Measurements from ENCODE around the gene PTTG1IP. TPM values are rescaled to one million over a fixed set of nuclear protein-coding genes. Genes with fewer than 3 reads are reported as not detected.

Gene PTTG1IP
- total and polyA plus RNA-seq, 3 experiments from 2014 or later, result 48.2 to 69.8 (median 50.8) TPM

DNA sequence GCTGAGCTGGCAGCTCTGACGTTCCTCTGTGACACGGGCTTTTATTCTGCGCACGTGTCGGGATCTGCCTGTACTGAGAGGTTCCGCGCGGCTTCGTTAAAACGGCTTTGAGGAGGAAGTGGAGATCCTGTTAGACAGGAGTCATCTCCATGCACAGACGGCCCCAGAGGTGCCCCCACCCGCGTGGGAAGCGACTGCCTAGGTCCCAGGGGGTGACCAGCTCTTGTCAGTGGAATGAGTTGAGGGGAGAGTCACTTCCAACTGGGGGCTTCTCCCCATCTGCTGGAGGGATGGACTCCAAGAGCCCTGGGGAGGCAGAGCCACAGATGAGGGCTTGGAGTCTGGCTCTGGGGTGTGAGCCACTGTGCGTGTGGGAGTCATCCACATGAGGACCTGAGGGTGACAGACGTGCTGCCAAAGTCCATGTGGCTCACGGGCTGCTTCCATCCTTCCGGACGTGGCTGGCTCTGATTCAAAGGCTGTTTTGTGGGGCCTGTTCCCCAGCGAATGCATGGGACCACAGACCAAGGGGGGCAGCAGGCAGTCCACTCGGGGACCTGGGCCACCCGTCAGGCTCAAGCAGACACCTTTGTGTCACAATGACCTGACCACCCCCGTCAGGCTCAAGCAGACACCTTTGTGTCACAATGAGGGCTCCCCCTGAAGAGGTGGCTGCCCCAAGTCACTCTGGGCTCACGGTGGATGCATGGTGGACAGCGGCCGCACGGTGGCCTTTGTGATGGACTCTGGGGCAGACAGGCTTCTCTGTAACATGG, 26.8 kb downstream of the PTTG1IP start:
- H3K4me1 ChIP-seq (ENCODE audit: insufficient read depth, low read length), result peaks cover 32% of the 10 kb centered on the region
- peaks cover 21% of the 10 kb centered on the region for H3K36me3 ChIP-seq (ENCODE audit: insufficient read depth, low read length)
- no peaks in the 10 kb centered on the region for H3K9me3 Mint-ChIP-seq
- CTCF ChIA-PET, result interaction anchor here (1.2 to 1.5 kb wide), 4 partner anchors 27 to 282 kb away, joined by 3 to 4 read pairs (median 3); partner anchors contain the start of gene PTTG1IP
- POLR2A ChIA-PET, result interaction anchor here (1.2 kb wide), 1 partner anchor 27 kb away, joined by 4 read pairs; the partner anchor contains the start of gene PTTG1IP
- peak overlapping the region; percentile 51 for H3K4me3 ChIP-seq (ENCODE audit: low read length)
- no peaks in the 10 kb centered on the region for H3K9me3 ChIP-seq (ENCODE audit: low read length)
- no peak overlapping the region for H3K27ac ChIP-seq (ENCODE audit: low read depth, low read length)
- H3K4me1 Mint-ChIP-seq, result peaks cover 9 to 18% (median 9%) of the 10 kb centered on the region in 3 donors
- H3K36me3 Mint-ChIP-seq, result peaks cover 0 to 29% (median 7%) of the 10 kb centered on the region in 3 donors
- H3K4me3 Mint-ChIP-seq, result peak overlapping the region in 5 of 7 donors; percentile 16 to 68 (median 37)
- peaks cover 4 to 6% of the 10 kb centered on the region in 2 donors for H3K27me3 Mint-ChIP-seq
- peak in 1 of 5 donors; percentile 44 for DNase-seq
- no peaks in the 10 kb centered on the region for H3K27me3 ChIP-seq (ENCODE audit: insufficient read depth, low read length, poor library complexity, severe bottlenecking)
- peak overlapping the region in 6 of 8 donors; percentile 30 to 63 (median 51) for H3K27ac Mint-ChIP-seq

DNA sequence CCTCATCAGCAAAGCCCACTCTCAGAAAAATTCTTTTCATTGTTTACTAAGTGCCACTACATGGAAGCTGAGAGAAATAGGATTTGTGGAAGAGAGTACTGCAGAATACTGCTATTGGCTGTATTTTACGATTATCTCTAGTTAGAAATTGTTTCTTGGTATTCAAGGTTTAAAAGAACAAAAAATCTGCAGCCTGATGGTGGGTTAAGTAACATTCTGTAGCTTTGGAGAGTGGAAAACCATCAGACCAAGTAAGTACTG, 27.3 kb downstream of the PTTG1IP start:
- H3K4me1 Mint-ChIP-seq, result peaks cover 7 to 18% (median 9%) of the 10 kb centered on the region in 3 donors
- Histone ChIP-seq H3K4me3 (ENCODE audit: low read length) (peak overlapping the region; percentile 51), H3K27me3 (ENCODE audit: insufficient read depth, low read length, poor library complexity, severe bottlenecking) (no peaks in the 10 kb centered on the region), H3K27ac (ENCODE audit: low read depth, low read length) (peak overlapping the region; percentile 33), H3K9me3 (ENCODE audit: low read length) (no peaks in the 10 kb centered on the region), H3K36me3 (ENCODE audit: insufficient read depth, low read length) (peaks cover 18% of the 10 kb centered on the region), H3K4me1 (ENCODE audit: insufficient read depth, low read length) (peaks cover 27% of the 10 kb centered on the region)
- no peaks in the 10 kb centered on the region for H3K9me3 Mint-ChIP-seq
- POLR2A ChIA-PET, result interaction anchor here (1.2 kb wide), 1 partner anchor 28 kb away, joined by 4 read pairs; the partner anchor contains the start of gene PTTG1IP
- peaks cover 0 to 24% (median 6%) of the 10 kb centered on the region in 3 donors for H3K36me3 Mint-ChIP-seq
- H3K27me3 Mint-ChIP-seq, result peaks cover 6 to 10% of the 10 kb centered on the region in 2 donors
- DNase-seq, result no peak
- CTCF ChIA-PET, result interaction anchor here (1.2 to 1.5 kb wide), 4 partner anchors 27 to 283 kb away, joined by 3 to 4 read pairs (median 3); partner anchors contain the start of gene PTTG1IP
- peak overlapping the region; percentile 16 to 85 (median 54) for H3K4me3 Mint-ChIP-seq
- H3K27ac Mint-ChIP-seq, result peak overlapping the region in 7 of 8 donors; percentile 26 to 63 (median 45)

GRCh38 chr21:44845418-44846223, 27.9 kb downstream of the PTTG1IP start:
- peak overlapping the region in 5 of 8 donors; percentile 26 to 63 (median 38) for H3K27ac Mint-ChIP-seq
- H3K4me3 Mint-ChIP-seq, result peak overlapping the region; percentile 16 to 85 (median 54)
- H3K9me3 Mint-ChIP-seq, result no peaks in the 10 kb centered on the region

GRCh38 chr21:44844256-44844655, 29.2 kb downstream of the PTTG1IP start:
- H3K27me3 ChIP-seq (ENCODE audit: insufficient read depth, low read length, poor library complexity, severe bottlenecking), result no peaks in the 10 kb centered on the region
- H3K9me3 ChIP-seq (ENCODE audit: low read length), result no peaks in the 10 kb centered on the region
- Mint-ChIP-seq H3K36me3 (peaks cover 0 to 5% (median 3%) of the 10 kb centered on the region in 3 donors), H3K4me1 (peaks cover 7 to 18% (median 9%) of the 10 kb centered on the region in 3 donors), H3K27me3 (peaks cover 6 to 20% of the 10 kb centered on the region in 2 donors), H3K27ac (no peak overlapping the region), H3K9me3 (no peaks in the 10 kb centered on the region), H3K4me3 (peak overlapping the region in 1 of 7 donors; percentile 68)
- H3K27ac ChIP-seq (ENCODE audit: low read depth, low read length), result no peak overlapping the region
- ChIA-PET POLR2A (no interaction called here), CTCF (no interaction called here)
- H3K36me3 ChIP-seq (ENCODE audit: insufficient read depth, low read length), result no peaks in the 10 kb centered on the region
- no peak overlapping the region for H3K4me3 ChIP-seq (ENCODE audit: low read length)
- DNase-seq, result no peak
- H3K4me1 ChIP-seq (ENCODE audit: insufficient read depth, low read length), result peaks cover 20% of the 10 kb centered on the region

More at GRCh38 chr21:44845418-44846223, 27.9 kb downstream of the PTTG1IP start:
- H3K4me1 ChIP-seq (ENCODE audit: insufficient read depth, low read length), result peaks cover 21% of the 10 kb centered on the region
- Mint-ChIP-seq H3K4me1 (peaks cover 7 to 18% (median 9%) of the 10 kb centered on the region in 3 donors), H3K27me3 (peaks cover 6 to 13% of the 10 kb centered on the region in 2 donors), H3K36me3 (peaks cover 0 to 19% (median 3%) of the 10 kb centered on the region in 3 donors)
- peak overlapping the region; percentile 33 for H3K27ac ChIP-seq (ENCODE audit: low read depth, low read length)
- H3K4me3 ChIP-seq (ENCODE audit: low read length), result peak overlapping the region; percentile 51
- H3K36me3 ChIP-seq (ENCODE audit: insufficient read depth, low read length), result peaks cover 13% of the 10 kb centered on the region
- POLR2A ChIA-PET, result interaction anchor here (1.2 kb wide), 1 partner anchor 28 kb away, joined by 4 read pairs; the partner anchor contains the start of gene PTTG1IP
- no peaks in the 10 kb centered on the region for H3K27me3 ChIP-seq (ENCODE audit: insufficient read depth, low read length, poor library complexity, severe bottlenecking)
- peak; percentile 27 to 61 (median 40) for DNase-seq
- CTCF ChIA-PET, result interaction anchor here (1.2 to 1.5 kb wide), 4 partner anchors 28 to 283 kb away, joined by 3 to 4 read pairs (median 3); partner anchors contain the start of gene PTTG1IP
- no peaks in the 10 kb centered on the region for H3K9me3 ChIP-seq (ENCODE audit: low read length)

DNA sequence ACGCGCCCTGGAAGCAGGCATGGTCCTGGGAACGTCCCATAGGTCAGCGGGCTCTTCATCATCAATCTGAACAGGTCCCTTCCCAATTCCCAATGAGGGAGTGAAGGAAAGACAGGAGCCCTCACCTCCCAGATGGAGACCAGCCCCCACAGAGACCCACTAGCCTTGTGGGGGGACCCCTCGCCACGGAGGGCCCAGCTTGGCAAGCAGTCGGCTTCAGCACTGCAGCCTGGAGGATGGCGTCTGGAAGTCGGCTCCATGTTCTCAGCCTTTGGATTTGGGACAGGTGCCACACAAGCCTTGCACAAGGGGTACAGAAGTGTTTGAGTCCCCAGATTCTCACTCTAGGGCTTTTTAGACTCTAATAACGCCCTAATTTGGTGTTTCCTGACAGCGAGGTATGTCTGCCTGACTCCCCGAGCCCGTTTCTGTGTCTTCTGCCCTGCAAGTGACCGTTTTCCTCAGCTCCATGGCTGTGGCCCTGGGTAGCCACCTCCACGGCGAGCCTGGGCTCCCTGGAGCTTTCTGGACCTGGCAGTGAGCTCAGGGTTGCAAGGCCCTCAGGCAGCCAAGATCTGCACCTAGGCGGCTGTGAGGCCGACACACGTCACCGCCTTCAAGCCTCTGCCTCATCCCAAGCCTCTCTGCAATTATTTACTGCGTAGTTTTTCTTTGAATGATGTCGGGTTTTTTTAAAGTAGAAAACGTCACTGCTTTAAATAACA, 30.6 kb downstream of the PTTG1IP start:
- H3K36me3 ChIP-seq (ENCODE audit: insufficient read depth, low read length), result no peaks in the 10 kb centered on the region
- H3K4me3 Mint-ChIP-seq, result no peak overlapping the region
- POLR2A ChIA-PET, result interaction anchor here (0.7 kb wide), 1 partner anchor 382 kb away, joined by 3 read pairs; no protein-coding TSS in a partner anchor
- no peaks in the 10 kb centered on the region for H3K9me3 ChIP-seq (ENCODE audit: low read length)
- H3K4me1 Mint-ChIP-seq, result peaks cover 7 to 18% (median 9%) of the 10 kb centered on the region in 3 donors
- peaks cover 6 to 20% of the 10 kb centered on the region in 2 donors for H3K27me3 Mint-ChIP-seq
- CTCF ChIA-PET, result no interaction called here
- H3K4me1 ChIP-seq (ENCODE audit: insufficient read depth, low read length), result peaks cover 20% of the 10 kb centered on the region
- no peaks in the 10 kb centered on the region for H3K27me3 ChIP-seq (ENCODE audit: insufficient read depth, low read length, poor library complexity, severe bottlenecking)
- H3K9me3 Mint-ChIP-seq, result no peaks in the 10 kb centered on the region
- no peaks in the 10 kb centered on the region for H3K36me3 Mint-ChIP-seq
- no peak overlapping the region for H3K27ac Mint-ChIP-seq
- no peak overlapping the region for H3K27ac ChIP-seq (ENCODE audit: low read depth, low read length)
- no peak overlapping the region for H3K4me3 ChIP-seq (ENCODE audit: low read length)
- no peak for DNase-seq

DNA sequence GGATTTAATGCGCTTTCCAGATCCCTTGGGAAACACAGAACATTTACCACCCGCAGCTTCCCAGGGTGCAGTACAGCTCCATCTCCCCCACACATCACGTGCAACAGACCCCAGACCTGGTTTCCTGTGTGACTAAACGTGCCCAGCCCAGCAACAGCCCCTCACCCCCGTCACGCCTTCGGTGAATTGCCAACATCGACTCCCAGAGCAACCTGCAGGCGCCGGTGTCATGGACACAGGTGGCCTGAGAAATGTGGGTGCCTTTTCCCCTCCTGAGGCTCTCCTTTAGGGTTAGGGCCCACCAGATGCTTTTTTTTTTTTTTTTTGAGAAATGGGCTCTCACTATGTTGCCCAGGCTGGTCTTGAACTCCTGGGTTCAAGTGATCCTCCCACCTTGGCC, 31.4 kb downstream of the PTTG1IP start:
- Mint-ChIP-seq H3K27me3 (peaks cover 6 to 20% of the 10 kb centered on the region in 2 donors), H3K4me1 (peaks cover 7 to 18% (median 9%) of the 10 kb centered on the region in 3 donors), H3K36me3 (no peaks in the 10 kb centered on the region), H3K9me3 (no peaks in the 10 kb centered on the region), H3K4me3 (no peak overlapping the region), H3K27ac (no peak overlapping the region)
- H3K36me3 ChIP-seq (ENCODE audit: insufficient read depth, low read length), result no peaks in the 10 kb centered on the region
- no peak for DNase-seq
- H3K27ac ChIP-seq (ENCODE audit: low read depth, low read length), result no peak overlapping the region
- no peak overlapping the region for H3K4me3 ChIP-seq (ENCODE audit: low read length)
- H3K4me1 ChIP-seq (ENCODE audit: insufficient read depth, low read length), result peaks cover 20% of the 10 kb centered on the region
- no peaks in the 10 kb centered on the region for H3K27me3 ChIP-seq (ENCODE audit: insufficient read depth, low read length, poor library complexity, severe bottlenecking)
- no peaks in the 10 kb centered on the region for H3K9me3 ChIP-seq (ENCODE audit: low read length)
- ChIA-PET POLR2A (no interaction called here), CTCF (no interaction called here)

DNA sequence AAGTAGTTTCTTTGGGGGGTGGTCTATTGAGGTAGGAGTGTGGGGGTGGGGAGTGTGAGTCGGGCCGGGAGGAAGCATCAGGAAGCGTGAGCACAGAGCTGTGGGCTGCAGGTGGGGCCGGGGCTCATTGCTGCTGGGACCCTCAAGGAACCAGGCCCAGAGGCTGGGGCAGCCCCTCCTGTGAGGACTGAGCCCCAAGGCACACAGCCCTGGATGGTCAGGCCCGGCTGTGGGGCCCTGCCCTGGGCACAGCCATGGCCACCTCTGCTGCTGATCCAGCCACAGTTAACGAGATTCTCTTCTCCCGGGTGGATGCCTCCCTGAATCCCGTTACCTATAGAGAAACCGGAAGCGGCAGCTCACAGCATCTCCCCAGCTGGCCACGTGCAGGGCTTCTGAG, 32.7 kb downstream of the PTTG1IP start:
- no peaks in the 10 kb centered on the region for H3K9me3 ChIP-seq (ENCODE audit: low read length)
- no peak for DNase-seq
- Mint-ChIP-seq H3K4me1 (peaks cover 0 to 6% (median 2%) of the 10 kb centered on the region in 3 donors), H3K9me3 (no peaks in the 10 kb centered on the region), H3K4me3 (no peak overlapping the region), H3K27me3 (peaks cover 6 to 20% of the 10 kb centered on the region in 2 donors), H3K27ac (no peak overlapping the region), H3K36me3 (no peaks in the 10 kb centered on the region)
- POLR2A ChIA-PET, result no interaction called here
- no peaks in the 10 kb centered on the region for H3K36me3 ChIP-seq (ENCODE audit: insufficient read depth, low read length)
- H3K4me3 ChIP-seq (ENCODE audit: low read length), result no peak overlapping the region
- no peak overlapping the region for H3K27ac ChIP-seq (ENCODE audit: low read depth, low read length)
- CTCF ChIA-PET, result no interaction called here
- H3K27me3 ChIP-seq (ENCODE audit: insufficient read depth, low read length, poor library complexity, severe bottlenecking), result no peaks in the 10 kb centered on the region
- H3K4me1 ChIP-seq (ENCODE audit: insufficient read depth, low read length), result peaks cover 7% of the 10 kb centered on the region

All from CD8-positive, alpha-beta memory T cell (primary cell).